Trophoblast cell (in vitro differentiated cells and primary cell): ENCODE measurements around the gene CCNY.
A peak's percentile ranks its signal among the peaks of the same experiment; 100 is the strongest.

Source experiments
- DNase-seq, 2 donors: peaks; one replicate each; pipeline ENCODE4 v3.0.0-alpha.2; 2016
- H2AFZ ChIP-seq: 2 replicates; pipeline ENCODE4 v1.6.1; 2013; ENCODE audit warnings: low read length, moderate library complexity, mild to moderate bottlenecking; ENCODE audit not compliant: insufficient read depth, poor library complexity
- H2AK5ac ChIP-seq: 2 replicates; pipeline ENCODE4 v1.6.1; 2013; ENCODE audit warnings: mild to moderate bottlenecking, low read length
- H2BK120ac ChIP-seq: 2 replicates; pipeline ENCODE4 v1.6.1; 2013; ENCODE audit warnings: low read length, mild to moderate bottlenecking, moderate library complexity; ENCODE audit not compliant: insufficient read depth, poor library complexity
- H2BK12ac ChIP-seq: 2 replicates; pipeline ENCODE4 v1.6.1; 2013; ENCODE audit warnings: mild to moderate bottlenecking, low read length, moderate library complexity
- H2BK5ac ChIP-seq: 2 replicates; pipeline ENCODE4 v1.6.1; 2013; ENCODE audit warnings: low read length, low read depth, moderate library complexity, mild to moderate bottlenecking; ENCODE audit not compliant: poor library complexity
- H3K14ac ChIP-seq: 2 replicates; pipeline ENCODE4 v1.6.1; 2013; ENCODE audit warnings: mild to moderate bottlenecking, low read length
- H3K18ac ChIP-seq: 2 replicates; pipeline ENCODE4 v1.6.1; 2013; ENCODE audit warnings: mild to moderate bottlenecking, low read length
- H3K23ac ChIP-seq: 2 replicates; pipeline ENCODE4 v1.6.1; 2013; ENCODE audit warnings: low read length
- H3K27ac ChIP-seq: 2 replicates; pipeline ENCODE4 v1.5.1; 2013; ENCODE audit warnings: low read depth, mild to moderate bottlenecking, inconsistent platforms, low read length, moderate library complexity
- H3K27me3 ChIP-seq: 2 replicates; pipeline ENCODE4 v1.6.1; 2013; ENCODE audit warnings: inconsistent platforms, mild to moderate bottlenecking, low read length, moderate library complexity; ENCODE audit not compliant: insufficient read depth
- H3K36me3 ChIP-seq, 2 experiments: 1 replicate in 1 of 2; 2 replicates in 1 of 2; pipeline ENCODE4 v1.6.1; 2013; ENCODE audit warnings: low read length in 2 of 2, mild to moderate bottlenecking in 2 of 2, moderate library complexity in 1 of 2; ENCODE audit not compliant: insufficient read depth in 2 of 2, control insufficient read depth in 1 of 2
- H3K4ac ChIP-seq: 2 replicates; pipeline ENCODE4 v1.6.1; 2013; ENCODE audit warnings: low read depth, mild to moderate bottlenecking, low read length, moderate library complexity
- H3K4me1 ChIP-seq, 2 experiments: 1 replicate in 1 of 2; 2 replicates in 1 of 2; pipeline ENCODE4 v1.6.1; 2013; ENCODE audit warnings: low read length in 2 of 2, mild to moderate bottlenecking in 2 of 2, moderate library complexity in 1 of 2; ENCODE audit not compliant: insufficient read depth in 2 of 2, control insufficient read depth in 1 of 2
- H3K4me2 ChIP-seq: 2 replicates; pipeline ENCODE4 v1.6.1; 2013; ENCODE audit warnings: inconsistent platforms, mild to moderate bottlenecking, low read length, moderate library complexity
- H3K4me3 ChIP-seq: 2 replicates; pipeline ENCODE4 v1.5.1; 2013; ENCODE audit warnings: mild to moderate bottlenecking, low read depth, low read length, inconsistent platforms
- H3K79me1 ChIP-seq: one replicate; pipeline ENCODE4 v1.6.1; 2013; ENCODE audit warnings: low read length
- H3K79me2 ChIP-seq: 2 replicates; pipeline ENCODE4 v1.6.1; 2013; ENCODE audit warnings: low read length, mild to moderate bottlenecking; ENCODE audit not compliant: control insufficient read depth, insufficient read depth, poor library complexity
- H3K9ac ChIP-seq: 2 replicates; pipeline ENCODE4 v1.6.1; 2013; ENCODE audit warnings: mild to moderate bottlenecking, low read length
- H3K9me3 ChIP-seq: 2 replicates; pipeline ENCODE4 v1.6.1; 2013; ENCODE audit warnings: low read depth, mild to moderate bottlenecking, control low read depth, inconsistent platforms, low read length; ENCODE audit not compliant: insufficient read depth
- H4K12ac ChIP-seq: 2 replicates; pipeline ENCODE4 v1.6.1; 2013; ENCODE audit warnings: low read depth, mild to moderate bottlenecking, low read length, moderate library complexity
- H4K8ac ChIP-seq: 2 replicates; pipeline ENCODE4 v1.6.1; 2013; ENCODE audit warnings: low read depth, mild to moderate bottlenecking, low read length, moderate library complexity
- H4K91ac ChIP-seq: one replicate; pipeline ENCODE4 v1.6.1; 2013; ENCODE audit warnings: low read depth, mild to moderate bottlenecking, low read length, moderate library complexity
- WGBS: extraction: QIAGEN DNeasy Blood & Tissue Kit; methylation state at CpG from one replicate; pipeline ENCODE4 v1.1.7; 2013; ENCODE audit warnings: missing lambda C conversion rate; ENCODE audit not compliant: insufficient read length, insufficient coverage; ENCODE audit errors: extremely low coverage; 5-methylcytosine and 5-hydroxymethylcytosine counted together

Gene CCNY

GRCh38 chr10:35493196-35494118 lies 157.1 kb downstream of the CCNY start:
- peaks cover 0 to 2% of the 10 kb centered on the region in 2 experiments for H3K4me1 ChIP-seq
- H3K18ac ChIP-seq = peak overlapping the region; percentile 18
- H4K8ac ChIP-seq = no peak overlapping the region
- H3K14ac ChIP-seq = no peak overlapping the region
- no peaks in the 10 kb centered on the region for H3K79me1 ChIP-seq
- no peaks in the 10 kb centered on the region for H3K9me3 ChIP-seq
- no peak overlapping the region for H2BK120ac ChIP-seq
- H3K4me2 ChIP-seq = no peak overlapping the region
- no peak for DNase-seq
- no peak overlapping the region for H3K27ac ChIP-seq
- H3K79me2 ChIP-seq = no peaks in the 10 kb centered on the region
- no peak overlapping the region for H2BK5ac ChIP-seq
- H4K91ac ChIP-seq = no peak overlapping the region
- H3K27me3 ChIP-seq = no peaks in the 10 kb centered on the region
- no peak overlapping the region for H2BK12ac ChIP-seq
- H2AFZ ChIP-seq = no peak overlapping the region
- no peak overlapping the region for H3K23ac ChIP-seq
- no peak overlapping the region for H3K4me3 ChIP-seq
- H2AK5ac ChIP-seq = no peak overlapping the region
- H3K36me3 ChIP-seq = no peaks in the 10 kb centered on the region
- H3K4ac ChIP-seq = no peak overlapping the region
- no CpG with 5 or more reads among the region's 9 CpGs for WGBS
- no peak overlapping the region for H4K12ac ChIP-seq
- no peak overlapping the region for H3K9ac ChIP-seq

GRCh38 chr10:35495521-35496119 lies 159.3 kb downstream of the CCNY start:
- no peak overlapping the region for H3K4me2 ChIP-seq
- H3K14ac ChIP-seq = no peak overlapping the region
- H4K12ac ChIP-seq = no peak overlapping the region
- no peak overlapping the region for H4K8ac ChIP-seq
- no peak overlapping the region for H2BK12ac ChIP-seq
- H2BK5ac ChIP-seq = no peak overlapping the region
- no peaks in the 10 kb centered on the region for H3K36me3 ChIP-seq
- no peak overlapping the region for H3K9ac ChIP-seq
- DNase-seq = no peak
- no CpG with 5 or more reads among the region's 5 CpGs for WGBS
- no peak overlapping the region for H4K91ac ChIP-seq
- H3K27ac ChIP-seq = no peak overlapping the region
- H3K9me3 ChIP-seq = no peaks in the 10 kb centered on the region
- no peak overlapping the region for H2AK5ac ChIP-seq
- no peak overlapping the region for H3K4me3 ChIP-seq
- H3K4ac ChIP-seq = no peak overlapping the region
- no peaks in the 10 kb centered on the region for H3K79me1 ChIP-seq
- no peak overlapping the region for H2AFZ ChIP-seq
- H3K4me1 ChIP-seq = peaks cover 0 to 2% of the 10 kb centered on the region in 2 experiments
- H3K27me3 ChIP-seq = no peaks in the 10 kb centered on the region
- H3K79me2 ChIP-seq = no peaks in the 10 kb centered on the region
- no peak overlapping the region for H2BK120ac ChIP-seq
- peak overlapping the region; percentile 98 for H3K23ac ChIP-seq
- H3K18ac ChIP-seq = no peak overlapping the region

GRCh38 chr10:35497909-35498308 lies 161.6 kb downstream of the CCNY start:
- H3K79me1 ChIP-seq = no peaks in the 10 kb centered on the region
- H3K9ac ChIP-seq = no peak overlapping the region
- no peaks in the 10 kb centered on the region for H3K27me3 ChIP-seq
- H4K12ac ChIP-seq = no peak overlapping the region
- no CpG with 5 or more reads among the region's 3 CpGs for WGBS
- no peak overlapping the region for H2BK5ac ChIP-seq
- no peaks in the 10 kb centered on the region for H3K36me3 ChIP-seq
- peaks cover 0 to 2% of the 10 kb centered on the region in 2 experiments for H3K4me1 ChIP-seq
- no peak overlapping the region for H2AFZ ChIP-seq
- H2BK12ac ChIP-seq = no peak overlapping the region
- no peak overlapping the region for H4K8ac ChIP-seq
- H3K14ac ChIP-seq = no peak overlapping the region
- no peak for DNase-seq
- no peaks in the 10 kb centered on the region for H3K79me2 ChIP-seq
- no peak overlapping the region for H3K18ac ChIP-seq
- no peak overlapping the region for H3K4me2 ChIP-seq
- no peak overlapping the region for H3K27ac ChIP-seq
- H3K4ac ChIP-seq = peak overlapping the region; percentile 14
- H3K4me3 ChIP-seq = no peak overlapping the region
- no peak overlapping the region for H2AK5ac ChIP-seq
- no peak overlapping the region for H2BK120ac ChIP-seq
- H3K23ac ChIP-seq = no peak overlapping the region
- no peaks in the 10 kb centered on the region for H3K9me3 ChIP-seq
- H4K91ac ChIP-seq = no peak overlapping the region

GRCh38 chr10:35498693-35499092 lies 162.4 kb downstream of the CCNY start:
- Histone ChIP-seq H3K4me1 (peaks cover 0 to 2% of the 10 kb centered on the region in 2 experiments), H2BK12ac (no peak overlapping the region)
- WGBS = no CpG with 5 or more reads among the region's 5 CpGs

More at GRCh38 chr10:35498693-35499092, 162.4 kb downstream of the CCNY start:
- Histone ChIP-seq H2AK5ac (no peak overlapping the region), H3K4ac (no peak overlapping the region), H3K9ac (no peak overlapping the region), H3K79me2 (no peaks in the 10 kb centered on the region), H3K27ac (no peak overlapping the region), H4K91ac (no peak overlapping the region), H2BK5ac (no peak overlapping the region), H3K4me3 (no peak overlapping the region), H3K9me3 (no peaks in the 10 kb centered on the region), H2AFZ (no peak overlapping the region), H3K14ac (no peak overlapping the region), H2BK120ac (no peak overlapping the region), H3K18ac (no peak overlapping the region), H3K79me1 (no peaks in the 10 kb centered on the region), H4K8ac (no peak overlapping the region), H3K23ac (no peak overlapping the region), H3K36me3 (no peaks in the 10 kb centered on the region), H3K27me3 (no peaks in the 10 kb centered on the region), H4K12ac (no peak overlapping the region), H3K4me2 (no peak overlapping the region)
- no peak for DNase-seq
